Right hindlimb (tissue), 1 donor: ENCODE data around the gene PTPA.
A peak's percentile ranks its signal among the peaks of the same experiment; 100 is the strongest.
"Not testable (repeated sequence)": the region's sequence is repeated elsewhere in the genome, so short reads cannot be mapped to it uniquely, and the experiment has no call there.

ENCODE experiments used
- DNase-seq: peaks from one replicate; pipeline ENCODE4 v3.0.0-alpha.2; 2018

PTPA gene

GRCh38 chr9:129109952-129110739 is 1.1 kb upstream of the PTPA start:
- peak; percentile 47 for DNase-seq

GRCh38 chr9:129111528-129112151 is 425 bp downstream of the PTPA start:
- peak; percentile 68 for DNase-seq

- DNase-seq: not testable (repeated sequence)
Observed at GRCh38 chr9:129112526-129112925, 1.3 kb downstream of the PTPA start.

GRCh38 chr9:129113645-129114304 is 2.6 kb downstream of the PTPA start:
- DNase-seq: no peak

GRCh38 chr9:129118799-129119198 is 7.6 kb downstream of the PTPA start:
- no peak for DNase-seq

GRCh38 chr9:129121483-129121882 is 10.3 kb downstream of the PTPA start:
- DNase-seq: peak; percentile 59

GRCh38 chr9:129122133-129122532 is 10.9 kb downstream of the PTPA start:
- DNase-seq: no peak

- DNase-seq: not testable (repeated sequence)
Observed at GRCh38 chr9:129122976-129123375, 11.8 kb downstream of the PTPA start.

- no peak for DNase-seq
Observed at GRCh38 chr9:129124506-129125069, 13.4 kb downstream of the PTPA start.

GRCh38 chr9:129125478-129125877 is 14.3 kb downstream of the PTPA start:
- DNase-seq: no peak

- DNase-seq: no peak
Observed at GRCh38 chr9:129126749-129127618, 15.8 kb downstream of the PTPA start.

- no peak for DNase-seq
Observed at GRCh38 chr9:129128689-129129088, 17.5 kb downstream of the PTPA start.

GRCh38 chr9:129130271-129130670 is 19.1 kb downstream of the PTPA start:
- not testable (repeated sequence) for DNase-seq

GRCh38 chr9:129130791-129131190 is 19.6 kb downstream of the PTPA start:
- DNase-seq: no peak

GRCh38 chr9:129131300-129132145 is 20.3 kb downstream of the PTPA start:
- peak; percentile 76 for DNase-seq

- DNase-seq: no peak
Observed at GRCh38 chr9:129133082-129133481, 21.9 kb downstream of the PTPA start.

- no peak for DNase-seq
Observed at GRCh38 chr9:129135476-129135875, 24.3 kb downstream of the PTPA start.

- no peak for DNase-seq
Observed at GRCh38 chr9:129136446-129137035, 25.3 kb downstream of the PTPA start.

- no peak for DNase-seq
Observed at GRCh38 chr9:129137292-129138143, 26.3 kb downstream of the PTPA start.

GRCh38 chr9:129138144-129138462 is 26.9 kb downstream of the PTPA start:
- no peak for DNase-seq
